Hepatocyte (in vitro differentiated cells): Measurements from ENCODE around the gene ERG. TPM values are rescaled to one million over a fixed set of nuclear protein-coding genes. Genes with fewer than 3 reads are reported as not detected.
A peak's percentile ranks its signal among the peaks of the same experiment; 100 is the strongest.

Experiments
- DNase-seq: peaks from one replicate; pipeline ENCODE4 v3.0.0-alpha.2; 2016; ENCODE audit warnings: low spot score
- H2AFZ ChIP-seq: fragments of 200-600 bp; sonication (generic); 2 replicates; pipeline ENCODE4 v1.6.0; 2016; ENCODE audit warnings: antibody characterized with exemption, mild to moderate bottlenecking
- H3K27ac ChIP-seq: fragments of 200-600 bp; sonication (generic); 2 replicates; pipeline ENCODE4 v1.5.1; 2016; ENCODE audit warnings: mild to moderate bottlenecking
- H3K27me3 ChIP-seq: fragments of 200-600 bp; sonication (generic); 2 replicates; pipeline ENCODE4 v1.6.1; 2016
- H3K36me3 ChIP-seq: fragments of 200-600 bp; sonication (generic); replicated peaks from 2 replicates; pipeline ENCODE4 v1.5.1; 2016; ENCODE audit warnings: low read depth; ENCODE audit not compliant: insufficient read depth
- H3K4me1 ChIP-seq: fragments of 200-600 bp; sonication (generic); 2 replicates; pipeline ENCODE4 v1.5.1; 2016; ENCODE audit warnings: mild to moderate bottlenecking, moderate library complexity; ENCODE audit not compliant: insufficient read depth
- H3K4me2 ChIP-seq: fragments of 200-600 bp; sonication (generic); 2 replicates; pipeline ENCODE4 v1.6.0; 2016
- H3K4me3 ChIP-seq: fragments of 200-600 bp; sonication (generic); 2 replicates; pipeline ENCODE4 v1.5.1; 2016; ENCODE audit warnings: mild to moderate bottlenecking
- H3K79me2 ChIP-seq: fragments of 200-600 bp; sonication (generic); 2 replicates; pipeline ENCODE4 v1.6.0; 2017; ENCODE audit warnings: mild to moderate bottlenecking
- H3K9me2 ChIP-seq: fragments of 200-600 bp; sonication (generic); replicated peaks from 2 replicates; pipeline ENCODE4 v1.6.0; 2017; ENCODE audit warnings: mild to moderate bottlenecking; ENCODE audit not compliant: insufficient read depth
- H3K9me3 ChIP-seq: fragments of 200-600 bp; sonication (generic); 2 replicates; pipeline ENCODE4 v1.5.1; 2016; ENCODE audit warnings: low read depth, mild to moderate bottlenecking
- H4K20me1 ChIP-seq: fragments of 200-600 bp; sonication (generic); 2 replicates; pipeline ENCODE4 v1.6.0; 2016; ENCODE audit warnings: mild to moderate bottlenecking; ENCODE audit not compliant: insufficient read depth, poor library complexity, severe bottlenecking
- CTCF ChIP-seq: fragments of 200-600 bp; sonication (generic); IDR thresholded peaks from 2 replicates; pipeline ENCODE4 v1.5.1; 2016; ENCODE audit warnings: antibody characterized with exemption, mild to moderate bottlenecking; ENCODE audit not compliant: poor library complexity
- EZH2 ChIP-seq: fragments of 200-600 bp; sonication (generic); IDR thresholded peaks from 2 replicates; pipeline ENCODE4 v1.6.1; 2016; ENCODE audit warnings: antibody characterized with exemption, mild to moderate bottlenecking, borderline replicate concordance
- EZH2phosphoT487 ChIP-seq: fragments of 200-600 bp; sonication (generic); IDR thresholded peaks from one replicate; pipeline ENCODE4 v1.6.1; 2018; ENCODE audit warnings: antibody characterized with exemption, mild to moderate bottlenecking, low read depth, moderate library complexity; ENCODE audit not compliant: unreplicated experiment, severe bottlenecking
- WGBS: methylation state at CpG from one replicate; pipeline ENCODE4 v1.1.6; 2016; ENCODE audit warnings: low lambda C conversion rate; ENCODE audit errors: missing lambda C conversion rate; 5-methylcytosine and 5-hydroxymethylcytosine counted together
- polyA plus RNA-seq: library from polyadenylated mRNA; unstranded; fragments of >200 nt; fragmentation: Nextera tagmentation; extraction: Ambion mirVana; gene quantifications from 2 replicates; pipeline ENCODE4 v1.2.1, GENCODE V29; 2016
- total RNA-seq: library from RNA; depleted of rRNA; stranded (reverse); fragments of >200 nt; gene quantifications from 2 replicates; pipeline ENCODE4 v1.2.3, GENCODE V29; 2014

ERG gene
- total and polyA plus RNA-seq, 2 experiments from 2014 or later = 2.5 to 5.1 TPM

- Histone ChIP-seq H3K36me3 (no peaks in the 10 kb centered on the region), H4K20me1 (no peaks in the 10 kb centered on the region), H3K27me3 (no peaks in the 10 kb centered on the region), H3K9me2 (no peaks in the 10 kb centered on the region), H3K9me3 (no peaks in the 10 kb centered on the region), H3K4me1 (peaks cover 17% of the 10 kb centered on the region), H3K27ac (peak overlapping the region; percentile 77), H3K4me3 (no peak overlapping the region), H2AFZ (no peak overlapping the region), H3K79me2 (no peaks in the 10 kb centered on the region), H3K4me2 (peak overlapping the region; percentile 29)
- TF ChIP-seq EZH2 (no peak), EZH2phosphoT487 (no peak), CTCF (no peak)
- WGBS = 50% methylated on average over 3 of the region's 3 CpGs
- DNase-seq = peak; percentile 33
Observed at GRCh38 chr21:38489271-38489652, 9.0 kb downstream of the ERG start.

DNA sequence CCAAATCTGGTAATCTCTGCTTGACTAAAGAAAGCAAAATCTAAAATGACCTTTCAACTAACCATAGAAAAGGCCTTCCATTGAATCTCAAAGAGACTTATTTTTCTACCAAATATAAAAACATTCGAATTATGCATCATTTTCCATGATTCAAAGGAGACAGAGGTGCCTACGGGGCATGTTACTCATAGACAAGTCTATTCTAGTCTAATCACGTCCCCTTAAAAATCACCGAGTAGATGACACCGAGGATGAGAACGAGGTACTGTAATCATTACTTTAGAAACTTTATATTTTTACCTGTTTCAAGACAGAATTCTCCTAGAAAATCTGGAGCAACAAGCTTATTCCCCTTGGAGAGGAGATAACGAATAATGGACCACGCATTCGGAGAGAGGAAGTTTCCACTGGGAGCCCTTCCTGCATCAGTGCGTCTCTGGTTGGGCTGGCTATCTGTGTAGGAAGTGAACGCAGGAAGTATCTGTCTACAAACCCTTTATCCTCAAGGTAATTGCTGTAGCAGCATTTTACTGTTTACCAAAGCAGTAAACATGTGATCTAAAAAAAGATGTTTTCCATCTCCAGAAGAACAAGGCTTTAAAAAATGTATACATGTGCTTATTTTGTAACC is 9.5 kb downstream of the ERG start:
- H3K27me3 ChIP-seq = no peaks in the 10 kb centered on the region
- DNase-seq = no peak
- H3K4me1 ChIP-seq = peaks cover 17% of the 10 kb centered on the region
- no peaks in the 10 kb centered on the region for H4K20me1 ChIP-seq
- no peak overlapping the region for H2AFZ ChIP-seq
- H3K4me2 ChIP-seq = no peak overlapping the region
- H3K9me3 ChIP-seq = no peaks in the 10 kb centered on the region
- no peak overlapping the region for H3K4me3 ChIP-seq
- H3K27ac ChIP-seq = peak overlapping the region; percentile 77
- TF ChIP-seq CTCF (no peak), EZH2 (no peak), EZH2phosphoT487 (no peak)
- H3K36me3 ChIP-seq = no peaks in the 10 kb centered on the region
- H3K79me2 ChIP-seq = no peaks in the 10 kb centered on the region
- WGBS = 76% methylated on average over 11 of the region's 11 CpGs
- H3K9me2 ChIP-seq = no peaks in the 10 kb centered on the region

GRCh38 chr21:38487901-38488639 is 10.2 kb downstream of the ERG start:
- Histone ChIP-seq H2AFZ (no peak overlapping the region), H3K27ac (peak overlapping the region; percentile 77)
- WGBS = 81% methylated on average over 10 of the region's 10 CpGs

More at GRCh38 chr21:38487901-38488639, 10.2 kb downstream of the ERG start:
- H3K9me2 ChIP-seq = no peaks in the 10 kb centered on the region
- no peak for DNase-seq
- no peaks in the 10 kb centered on the region for H3K36me3 ChIP-seq
- no peaks in the 10 kb centered on the region for H3K9me3 ChIP-seq
- TF ChIP-seq EZH2 (no peak), EZH2phosphoT487 (no peak), CTCF (no peak)
- H3K4me1 ChIP-seq = peaks cover 17% of the 10 kb centered on the region
- no peaks in the 10 kb centered on the region for H4K20me1 ChIP-seq
- H3K27me3 ChIP-seq = no peaks in the 10 kb centered on the region
- no peaks in the 10 kb centered on the region for H3K79me2 ChIP-seq
- H3K4me2 ChIP-seq = no peak overlapping the region
- H3K4me3 ChIP-seq = no peak overlapping the region
